BLaER1 treated with 17β-estradiol and CSF1 and Interleukin-3, amounts not matched to agents 10 nM and 100 nM (cell line): ENCODE measurements around the gene PTPRT.

Experiments
- H3K27ac ChIP-seq, 11 experiments: shearing (Covaris generic); formaldehyde crosslinking; 2 replicates each; pipeline ENCODE4 v1.8.1; 2022
- H3K27me3 ChIP-seq, 11 experiments: shearing (Covaris generic); formaldehyde crosslinking; 2 replicates each; pipeline ENCODE4 v1.8.1; 2022
- H3K36me3 ChIP-seq, 11 experiments: shearing (Covaris generic); formaldehyde crosslinking; 2 replicates each; pipeline ENCODE4 v1.8.1; 2022
- H3K4me1 ChIP-seq, 10 experiments: shearing (Covaris generic); formaldehyde crosslinking; 2 replicates each; pipeline ENCODE4 v1.8.1; 2022
- H3K4me2 ChIP-seq, 11 experiments: shearing (Covaris generic); formaldehyde crosslinking; 2 replicates each; pipeline ENCODE4 v1.8.1; 2022
- H3K4me3 ChIP-seq, 10 experiments: shearing (Covaris generic); formaldehyde crosslinking; 2 replicates each; pipeline ENCODE4 v1.8.1; 2022
- H3K9ac ChIP-seq, 11 experiments: shearing (Covaris generic); formaldehyde crosslinking; 2 replicates each; pipeline ENCODE4 v1.8.1; 2022
- H3K9me3 ChIP-seq, 11 experiments: shearing (Covaris generic); formaldehyde crosslinking; replicated peaks in 1 of 11; 2 replicates each; pipeline ENCODE4 v1.8.1; 2022
- H4K20me1 ChIP-seq, 11 experiments: shearing (Covaris generic); formaldehyde crosslinking; 2 replicates each; pipeline ENCODE4 v1.8.1; 2022
- Cebpa-rat ChIP-seq, 11 experiments: shearing (Covaris generic); IDR thresholded peaks; 2 replicates each; pipeline ENCODE4 v1.8.1; 2022

PTPRT gene

GRCh38 chr20:42046371-42047085, 1143.2 kb downstream of the PTPRT start:
- H3K27ac ChIP-seq = no peak overlapping the region
- no peak for TF ChIP-seq Cebpa-rat (IDR thresholded peaks at IDR 0.05)
- H3K9ac ChIP-seq = no peak overlapping the region

GRCh38 chr20:42043921-42044320, 1145.8 kb downstream of the PTPRT start:
- no peak for TF ChIP-seq Cebpa-rat (IDR thresholded peaks at IDR 0.05)
- H3K36me3 ChIP-seq = no peaks in the 10 kb centered on the region

More at GRCh38 chr20:42046371-42047085, 1143.2 kb downstream of the PTPRT start:
- Histone ChIP-seq H3K4me1 (peaks cover 0 to 13% (median 2%) of the 10 kb centered on the region in 10 experiments; a peak in 7 of 20 replicates), H4K20me1 (no peaks in the 10 kb centered on the region), H3K36me3 (no peaks in the 10 kb centered on the region), H3K4me2 (no peak overlapping the region), H3K9me3 (no peaks in the 10 kb centered on the region), H3K27me3 (no peaks in the 10 kb centered on the region), H3K4me3 (no peak overlapping the region)

DNA sequence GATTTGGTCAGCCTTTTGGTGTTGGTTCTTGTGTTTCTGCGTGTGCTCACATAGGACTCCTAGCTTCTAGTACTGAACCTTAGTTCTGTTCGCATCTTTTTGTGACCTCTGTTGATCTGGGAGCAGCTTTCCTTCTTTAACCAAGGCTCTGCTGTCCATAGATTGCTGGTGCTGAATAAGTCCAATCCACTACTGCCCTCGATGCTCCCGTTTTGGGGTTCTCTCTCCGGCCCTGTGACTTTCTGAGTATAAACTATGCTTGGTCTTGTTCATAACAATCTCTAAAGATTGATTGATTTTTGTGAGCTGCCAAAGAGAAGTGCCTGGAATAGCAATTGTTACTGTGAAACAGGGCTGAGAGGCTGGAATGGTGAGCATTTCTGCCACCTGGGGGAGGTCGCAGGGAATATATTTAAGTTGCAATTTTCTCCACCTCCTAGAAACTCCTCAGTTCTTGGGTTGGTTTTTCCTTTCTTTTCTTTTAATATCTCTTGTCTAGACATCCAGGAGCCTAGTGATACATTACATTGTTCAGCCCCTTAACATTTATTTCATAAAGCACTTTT, 1148.6 kb downstream of the PTPRT start:
- Histone ChIP-seq H3K27ac (no peak overlapping the region), H3K4me1 (no peaks in the 10 kb centered on the region), H3K9ac (no peak overlapping the region), H4K20me1 (no peaks in the 10 kb centered on the region), H3K9me3 (peaks cover 0 to 5% (median 0%) of the 10 kb centered on the region in 11 experiments; a peak in 2 of 22 replicates), H3K4me3 (no peak overlapping the region), H3K4me2 (no peak overlapping the region), H3K36me3 (no peaks in the 10 kb centered on the region), H3K27me3 (no peaks in the 10 kb centered on the region)
- no peak for TF ChIP-seq Cebpa-rat (IDR thresholded peaks at IDR 0.05)

More at GRCh38 chr20:42043921-42044320, 1145.8 kb downstream of the PTPRT start:
- no peak overlapping the region for H3K4me2 ChIP-seq
- H3K27me3 ChIP-seq = no peaks in the 10 kb centered on the region
- H3K9ac ChIP-seq = no peak overlapping the region
- H3K27ac ChIP-seq = no peak overlapping the region
- no peaks in the 10 kb centered on the region; a peak in 1 of 20 replicates for H3K4me1 ChIP-seq
- no peak overlapping the region for H3K4me3 ChIP-seq
- H3K9me3 ChIP-seq = no peaks in the 10 kb centered on the region
- H4K20me1 ChIP-seq = no peaks in the 10 kb centered on the region

DNA sequence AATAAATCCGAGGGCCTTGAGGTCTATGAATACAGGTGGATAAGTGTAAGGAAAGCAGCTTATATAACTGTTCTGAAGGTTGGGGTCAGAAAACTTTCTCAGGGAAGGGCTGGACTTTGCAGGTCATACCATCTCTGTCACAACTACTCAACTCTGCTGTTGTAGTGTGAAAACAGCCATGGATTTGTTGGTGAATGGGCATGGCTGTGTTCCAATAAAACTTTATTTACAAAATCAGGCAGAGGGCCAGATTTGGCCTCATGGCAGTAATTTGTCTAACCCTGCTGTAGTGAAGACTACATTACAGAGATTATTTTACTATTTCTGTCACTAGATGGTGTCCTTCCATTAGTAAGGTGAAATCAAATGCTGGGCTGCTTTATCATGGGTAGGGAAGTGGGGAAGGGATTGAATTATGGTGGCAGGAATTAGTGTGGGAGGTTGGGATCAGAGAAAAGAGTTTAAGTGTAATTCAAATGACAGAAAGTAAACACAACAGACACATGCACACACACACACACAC, 1161.9 kb downstream of the PTPRT start:
- Histone ChIP-seq H4K20me1 (0 out of 22 replicates have a peak, but pooled peaks cover 0 to 4% (median 0%) of the 10 kb centered on the region in 11 experiments), H3K4me3 (no peak overlapping the region), H3K4me2 (no peak overlapping the region), H3K9ac (no peak overlapping the region), H3K27ac (no peak overlapping the region), H3K27me3 (no peaks in the 10 kb centered on the region), H3K36me3 (no peaks in the 10 kb centered on the region), H3K9me3 (no peaks in the 10 kb centered on the region), H3K4me1 (peaks cover 0 to 17% (median 0%) of the 10 kb centered on the region in 10 experiments; a peak in 4 of 20 replicates)
- TF ChIP-seq Cebpa-rat (IDR thresholded peaks at IDR 0.05) = no peak

DNA sequence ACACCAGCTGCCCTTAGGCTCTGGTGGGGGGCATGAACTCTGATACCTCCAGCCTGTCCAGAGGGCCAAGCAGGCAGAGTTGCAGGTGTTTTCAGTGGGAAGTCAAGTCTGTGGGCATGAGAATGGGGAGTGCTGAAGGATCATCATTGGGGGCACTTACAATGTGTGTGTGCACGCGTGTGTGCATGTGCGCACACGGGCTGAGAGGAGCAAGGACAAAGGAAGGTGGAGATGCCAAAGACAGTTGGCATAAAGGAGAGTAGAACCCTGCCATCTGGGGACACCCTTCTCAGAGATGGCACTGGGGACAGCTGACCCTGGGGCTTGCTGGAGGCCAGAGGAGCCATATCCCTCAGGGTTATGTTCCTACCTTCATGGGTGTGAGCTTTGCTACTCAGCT, 1163.1 kb downstream of the PTPRT start:
- no peak overlapping the region for H3K4me2 ChIP-seq
- TF ChIP-seq Cebpa-rat (IDR thresholded peaks at IDR 0.05) = no peak
- H3K9me3 ChIP-seq = no peaks in the 10 kb centered on the region
- H3K9ac ChIP-seq = no peak overlapping the region
- H4K20me1 ChIP-seq = 0 out of 22 replicates have a peak, but pooled peaks cover 0 to 4% (median 0%) of the 10 kb centered on the region in 11 experiments
- H3K4me3 ChIP-seq = no peak overlapping the region
- no peak overlapping the region for H3K27ac ChIP-seq
- H3K36me3 ChIP-seq = no peaks in the 10 kb centered on the region
- no peaks in the 10 kb centered on the region for H3K27me3 ChIP-seq
- H3K4me1 ChIP-seq = peaks cover 0 to 17% (median 0%) of the 10 kb centered on the region in 10 experiments; a peak in 4 of 20 replicates

- Histone ChIP-seq H3K27me3 (no peaks in the 10 kb centered on the region), H3K36me3 (no peaks in the 10 kb centered on the region), H3K9ac (no peak overlapping the region), H3K4me2 (peak overlapping the region in 1 of 11 experiments; percentile 49; a peak in 3 of 22 replicates), H3K4me3 (no peak overlapping the region), H3K9me3 (no peaks in the 10 kb centered on the region), H3K27ac (no peak overlapping the region), H4K20me1 (0 out of 22 replicates have a peak, but pooled peaks cover 0 to 4% (median 0%) of the 10 kb centered on the region in 11 experiments), H3K4me1 (peaks cover 0 to 17% (median 0%) of the 10 kb centered on the region in 10 experiments; a peak in 4 of 20 replicates)
- TF ChIP-seq Cebpa-rat (IDR thresholded peaks at IDR 0.05) = no peak
Measured at GRCh38 chr20:42024653-42025052, 1165.1 kb downstream of the PTPRT start.
